ENCODE results near the gene DNAAF1.

The DNAAF1 gene

DNA sequence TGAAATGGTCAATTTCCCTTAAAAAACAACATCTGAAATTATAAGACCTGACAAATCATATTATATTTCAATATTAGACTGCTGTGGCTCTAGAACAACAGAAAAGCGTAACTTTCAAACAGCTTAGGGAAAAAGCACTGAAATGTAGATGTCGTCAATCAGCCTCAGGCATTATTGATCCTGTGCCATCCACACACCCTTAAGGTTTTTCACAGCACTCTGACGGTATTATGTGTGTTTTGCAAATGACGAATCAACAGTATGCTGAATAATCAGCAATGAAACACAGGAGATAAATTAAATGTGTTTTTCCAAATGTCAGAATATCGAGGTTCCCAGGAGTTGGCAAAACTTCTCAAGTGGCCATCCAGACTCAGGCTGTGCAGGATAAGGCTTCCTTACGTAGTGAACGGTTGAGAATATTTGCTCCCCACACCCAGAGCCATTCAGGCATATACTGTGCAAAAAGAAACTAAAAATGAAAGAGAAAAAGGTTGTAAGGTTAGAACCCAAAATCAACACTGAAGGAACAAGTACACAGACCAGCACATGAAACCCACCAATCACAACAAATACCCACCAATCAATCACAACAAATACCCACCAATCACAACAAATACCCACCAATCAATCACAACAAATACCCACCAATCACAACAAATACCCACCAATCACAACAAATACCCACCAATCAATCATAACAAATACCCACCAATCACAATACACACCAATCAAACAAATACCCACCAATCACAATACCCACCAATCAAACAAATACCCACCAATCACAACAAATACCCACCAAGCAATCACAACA is 20.6 kb upstream of the DNAAF1 start:
- no peak overlapping the region for H3K14ac ChIP-seq (ENCODE audit: low read length in 2 of 2)
- no peak overlapping the region for H3K18ac ChIP-seq (ENCODE audit: low read depth in 1 of 2, low read length in 2 of 2)
- H2AFZ ChIP-seq (ENCODE audit: low read depth, low read length): no peak overlapping the region
- H2BK5ac ChIP-seq (ENCODE audit: low read depth, low read length, poor library complexity, severe bottlenecking): no peak overlapping the region
- H3K9ac ChIP-seq (ENCODE audit: low read length): no peak overlapping the region
- no peak overlapping the region for H3K4me2 ChIP-seq (ENCODE audit: low read length, poor library complexity, severe bottlenecking)
- H3K4me1 ChIP-seq (ENCODE audit: control insufficient read depth, insufficient read depth, low read depth, low read length): no peaks in the 10 kb centered on the region
- H3K27ac ChIP-seq (ENCODE audit: low read length, poor library complexity, severe bottlenecking): no peak overlapping the region
- peaks cover 22 to 63% of the 10 kb centered on the region in 2 experiments for H3K36me3 ChIP-seq (ENCODE audit: control insufficient read depth in 1 of 2, insufficient read depth in 2 of 2, low read depth in 1 of 2, low read length in 2 of 2)
- DNase-seq: no peak
- H3K79me1 ChIP-seq (replicated peaks; ENCODE audit: low read length, poor library complexity, severe bottlenecking): peaks cover 6% of the 10 kb centered on the region
- no peak overlapping the region for H4K91ac ChIP-seq (ENCODE audit: low read length)
- WGBS: 95% methylated on average over 5 of the region's 7 CpGs
- H2BK120ac ChIP-seq (ENCODE audit: low read depth, low read length): no peak overlapping the region
- no peak overlapping the region for H3K4me3 ChIP-seq (ENCODE audit: insufficient read depth in 1 of 2, low read depth in 1 of 2, low read length in 2 of 2)
- no peak overlapping the region for H3K4ac ChIP-seq (ENCODE audit: low read depth in 1 of 2, low read length in 2 of 2)
- H2BK12ac ChIP-seq (ENCODE audit: low read length in 2 of 2): no peak overlapping the region
- H2BK15ac ChIP-seq (ENCODE audit: low read depth, poor library complexity, severe bottlenecking): no peak overlapping the region
- no peaks in the 10 kb centered on the region for H3K9me3 ChIP-seq (ENCODE audit: control insufficient read depth, low read length)
- H3K23ac ChIP-seq (ENCODE audit: low read length in 2 of 2): no peak overlapping the region
- H4K8ac ChIP-seq (ENCODE audit: low read length): no peak overlapping the region
- H2AK5ac ChIP-seq (ENCODE audit: low read length, severe bottlenecking): no peak overlapping the region
- no peaks in the 10 kb centered on the region for H3K27me3 ChIP-seq (ENCODE audit: control insufficient read depth in 1 of 2, insufficient read depth in 1 of 2, low read length in 2 of 2)

DNA sequence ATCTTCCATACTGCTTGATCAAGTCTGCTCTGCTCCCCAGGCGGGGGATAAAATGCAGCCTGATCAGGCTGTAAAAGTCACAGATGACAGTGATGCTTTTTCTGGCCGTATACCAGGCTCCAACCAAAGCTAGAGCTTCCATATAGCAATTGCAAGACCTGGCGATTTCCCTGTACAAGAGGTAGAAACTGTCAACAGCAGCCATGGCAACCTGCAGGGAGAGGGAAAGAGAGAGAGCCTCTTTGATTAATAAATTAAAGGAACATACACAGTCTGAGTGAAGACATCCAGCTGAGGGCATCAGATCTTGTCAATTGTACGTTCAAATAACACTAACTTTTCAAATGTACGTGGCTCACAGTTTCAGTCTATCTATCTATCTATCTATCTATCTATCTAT is 14.0 kb upstream of the DNAAF1 start:
- Histone ChIP-seq H3K4me1 (ENCODE audit: control insufficient read depth, insufficient read depth, low read depth, low read length) (peaks cover 8% of the 10 kb centered on the region), H2AK5ac (ENCODE audit: low read length, severe bottlenecking) (no peak overlapping the region), H3K27me3 (ENCODE audit: control insufficient read depth in 1 of 2, insufficient read depth in 1 of 2, low read length in 2 of 2) (no peaks in the 10 kb centered on the region), H3K4ac (ENCODE audit: low read depth in 1 of 2, low read length in 2 of 2) (no peak overlapping the region), H2BK5ac (ENCODE audit: low read depth, low read length, poor library complexity, severe bottlenecking) (no peak overlapping the region), H2AFZ (ENCODE audit: low read depth, low read length) (no peak overlapping the region), H4K91ac (ENCODE audit: low read length) (no peak overlapping the region), H3K4me3 (ENCODE audit: insufficient read depth in 1 of 2, low read depth in 1 of 2, low read length in 2 of 2) (no peak overlapping the region), H3K36me3 (ENCODE audit: control insufficient read depth in 1 of 2, insufficient read depth in 2 of 2, low read depth in 1 of 2, low read length in 2 of 2) (peaks cover 11 to 42% of the 10 kb centered on the region in 2 experiments), H2BK15ac (ENCODE audit: low read depth, poor library complexity, severe bottlenecking) (no peak overlapping the region), H4K8ac (ENCODE audit: low read length) (no peak overlapping the region), H3K18ac (ENCODE audit: low read depth in 1 of 2, low read length in 2 of 2) (no peak overlapping the region), H3K14ac (ENCODE audit: low read length in 2 of 2) (no peak overlapping the region), H3K9ac (ENCODE audit: low read length) (no peak overlapping the region), H3K27ac (ENCODE audit: low read length, poor library complexity, severe bottlenecking) (no peak overlapping the region), H2BK120ac (ENCODE audit: low read depth, low read length) (no peak overlapping the region), H3K9me3 (ENCODE audit: control insufficient read depth, low read length) (no peaks in the 10 kb centered on the region), H2BK12ac (ENCODE audit: low read length in 2 of 2) (no peak overlapping the region), H3K4me2 (ENCODE audit: low read length, poor library complexity, severe bottlenecking) (no peak overlapping the region), H3K79me1 (replicated peaks; ENCODE audit: low read length, poor library complexity, severe bottlenecking) (peaks cover 28% of the 10 kb centered on the region), H3K23ac (ENCODE audit: low read length in 2 of 2) (no peak overlapping the region)
- WGBS: 89% methylated on average over 5 of the region's 5 CpGs
- DNase-seq: no peak

DNA sequence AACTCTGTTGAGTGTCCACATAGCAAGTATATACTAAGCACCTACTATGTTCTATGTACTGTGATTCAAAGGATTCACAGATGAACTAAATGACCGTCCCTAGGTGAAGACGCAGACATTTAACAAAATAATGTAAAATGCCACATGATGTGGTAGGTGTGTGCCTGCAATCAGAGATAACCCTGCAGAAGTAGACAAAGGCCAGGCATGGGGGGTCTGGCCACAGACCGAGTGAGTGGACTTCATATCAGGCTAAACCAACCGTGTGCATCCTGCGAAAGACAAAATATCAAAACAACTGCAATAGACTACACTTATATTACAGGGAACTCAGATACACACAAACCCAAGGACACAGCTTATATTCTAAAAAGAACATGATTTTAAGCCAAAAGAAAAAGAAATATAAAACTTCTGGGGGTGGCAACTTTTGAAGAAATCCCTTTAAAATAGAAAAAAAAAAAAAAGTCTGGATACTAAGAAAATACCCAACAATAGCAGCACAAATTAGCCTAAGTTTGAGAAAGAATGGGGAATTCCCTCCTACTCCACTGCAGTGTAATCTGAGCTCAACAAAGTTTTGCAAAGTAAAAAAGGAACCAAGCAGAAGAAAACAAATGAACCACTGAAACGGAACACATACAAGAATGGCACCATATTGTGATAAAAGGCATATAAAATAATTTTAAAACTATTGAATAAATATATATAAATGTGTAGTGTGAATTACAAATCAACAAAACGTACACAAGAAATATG is 12.4 kb upstream of the DNAAF1 start:
- H2BK5ac ChIP-seq (ENCODE audit: low read depth, low read length, poor library complexity, severe bottlenecking): no peak overlapping the region
- H3K4ac ChIP-seq (ENCODE audit: low read depth in 1 of 2, low read length in 2 of 2): no peak overlapping the region
- H3K27ac ChIP-seq (ENCODE audit: low read length, poor library complexity, severe bottlenecking): no peak overlapping the region
- H2BK15ac ChIP-seq (ENCODE audit: low read depth, poor library complexity, severe bottlenecking): no peak overlapping the region
- 87% methylated on average over 6 of the region's 7 CpGs for WGBS
- H3K9me3 ChIP-seq (ENCODE audit: control insufficient read depth, low read length): no peaks in the 10 kb centered on the region
- H3K14ac ChIP-seq (ENCODE audit: low read length in 2 of 2): no peak overlapping the region
- no peak overlapping the region for H3K18ac ChIP-seq (ENCODE audit: low read depth in 1 of 2, low read length in 2 of 2)
- H3K4me1 ChIP-seq (ENCODE audit: control insufficient read depth, insufficient read depth, low read depth, low read length): peaks cover 14% of the 10 kb centered on the region
- no peak overlapping the region for H3K4me3 ChIP-seq (ENCODE audit: insufficient read depth in 1 of 2, low read depth in 1 of 2, low read length in 2 of 2)
- H3K27me3 ChIP-seq (ENCODE audit: control insufficient read depth in 1 of 2, insufficient read depth in 1 of 2, low read length in 2 of 2): no peaks in the 10 kb centered on the region
- H4K91ac ChIP-seq (ENCODE audit: low read length): no peak overlapping the region
- no peak for DNase-seq
- no peak overlapping the region for H4K8ac ChIP-seq (ENCODE audit: low read length)
- H3K9ac ChIP-seq (ENCODE audit: low read length): no peak overlapping the region
- peaks cover 35% of the 10 kb centered on the region for H3K79me1 ChIP-seq (replicated peaks; ENCODE audit: low read length, poor library complexity, severe bottlenecking)
- peak overlapping the region; percentile 40 for H3K4me2 ChIP-seq (ENCODE audit: low read length, poor library complexity, severe bottlenecking)
- no peak overlapping the region for H2BK120ac ChIP-seq (ENCODE audit: low read depth, low read length)
- H3K36me3 ChIP-seq (ENCODE audit: control insufficient read depth in 1 of 2, insufficient read depth in 2 of 2, low read depth in 1 of 2, low read length in 2 of 2): peaks cover 9 to 29% of the 10 kb centered on the region in 2 experiments
- H3K23ac ChIP-seq (ENCODE audit: low read length in 2 of 2): peak overlapping the region in 1 of 2 experiments; percentile 53
- H2AK5ac ChIP-seq (ENCODE audit: low read length, severe bottlenecking): no peak overlapping the region
- no peak overlapping the region for H2BK12ac ChIP-seq (ENCODE audit: low read length in 2 of 2)
- H2AFZ ChIP-seq (ENCODE audit: low read depth, low read length): no peak overlapping the region

DNA sequence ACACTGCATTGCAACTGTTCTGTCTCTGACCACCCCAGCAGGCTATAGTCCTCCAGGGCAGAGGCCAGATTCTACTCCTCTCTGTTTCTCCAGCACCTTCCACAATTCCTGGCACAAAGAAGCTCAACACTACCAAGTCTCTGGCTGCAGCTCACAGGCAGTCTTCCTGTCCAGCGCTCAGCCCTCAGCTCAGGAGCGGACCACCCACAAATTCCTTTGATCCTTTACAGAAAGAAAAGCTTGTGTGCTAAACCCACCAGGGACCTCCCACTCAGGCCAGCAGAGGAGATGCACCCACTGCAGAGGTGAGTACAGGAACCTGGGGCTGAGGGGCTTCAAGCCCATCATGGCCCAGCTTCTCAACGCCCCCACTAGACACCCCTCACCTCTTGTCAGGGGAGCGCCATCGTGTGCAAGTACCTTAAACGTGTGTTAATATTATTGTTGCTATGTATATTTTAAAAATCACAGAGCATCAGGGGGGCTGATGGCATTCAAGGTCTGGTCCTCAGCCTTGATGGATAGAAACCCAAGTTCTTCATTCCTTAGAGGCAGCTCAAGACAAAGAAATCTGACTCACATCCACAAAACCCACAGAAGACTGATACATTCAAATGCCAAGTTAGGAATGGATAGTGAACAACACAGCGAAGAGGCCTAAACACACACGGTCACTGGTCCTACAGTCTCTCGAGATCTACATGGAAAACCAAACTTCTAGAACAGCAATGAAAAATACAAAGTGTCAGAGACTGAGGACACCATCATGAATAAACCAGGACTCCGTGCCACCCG is 8.6 kb upstream of the DNAAF1 start:
- Histone ChIP-seq H2BK15ac (ENCODE audit: low read depth, poor library complexity, severe bottlenecking) (no peak overlapping the region), H3K23ac (ENCODE audit: low read length in 2 of 2) (no peak overlapping the region)
- 96% methylated on average over 8 of the region's 11 CpGs for WGBS

More for the DNA sequence above, 8.6 kb upstream of the DNAAF1 start:
- H3K9me3 ChIP-seq (ENCODE audit: control insufficient read depth, low read length): no peaks in the 10 kb centered on the region
- H3K36me3 ChIP-seq (ENCODE audit: control insufficient read depth in 1 of 2, insufficient read depth in 2 of 2, low read depth in 1 of 2, low read length in 2 of 2): no peaks in the 10 kb centered on the region
- H3K27ac ChIP-seq (ENCODE audit: low read length, poor library complexity, severe bottlenecking): no peak overlapping the region
- no peak overlapping the region for H3K4ac ChIP-seq (ENCODE audit: low read depth in 1 of 2, low read length in 2 of 2)
- peaks cover 19% of the 10 kb centered on the region for H3K4me1 ChIP-seq (ENCODE audit: control insufficient read depth, insufficient read depth, low read depth, low read length)
- no peak overlapping the region for H3K4me2 ChIP-seq (ENCODE audit: low read length, poor library complexity, severe bottlenecking)
- H2BK120ac ChIP-seq (ENCODE audit: low read depth, low read length): no peak overlapping the region
- no peak overlapping the region for H2AFZ ChIP-seq (ENCODE audit: low read depth, low read length)
- H4K91ac ChIP-seq (ENCODE audit: low read length): no peak overlapping the region
- H2AK5ac ChIP-seq (ENCODE audit: low read length, severe bottlenecking): no peak overlapping the region
- H3K4me3 ChIP-seq (ENCODE audit: insufficient read depth in 1 of 2, low read depth in 1 of 2, low read length in 2 of 2): no peak overlapping the region
- no peaks in the 10 kb centered on the region for H3K27me3 ChIP-seq (ENCODE audit: control insufficient read depth in 1 of 2, insufficient read depth in 1 of 2, low read length in 2 of 2)
- H2BK12ac ChIP-seq (ENCODE audit: low read length in 2 of 2): no peak overlapping the region
- DNase-seq: no peak
- no peak overlapping the region for H4K8ac ChIP-seq (ENCODE audit: low read length)
- no peak overlapping the region for H3K18ac ChIP-seq (ENCODE audit: low read depth in 1 of 2, low read length in 2 of 2)
- no peak overlapping the region for H2BK5ac ChIP-seq (ENCODE audit: low read depth, low read length, poor library complexity, severe bottlenecking)
- H3K9ac ChIP-seq (ENCODE audit: low read length): no peak overlapping the region
- H3K14ac ChIP-seq (ENCODE audit: low read length in 2 of 2): no peak overlapping the region
- peaks cover 46% of the 10 kb centered on the region for H3K79me1 ChIP-seq (replicated peaks; ENCODE audit: low read length, poor library complexity, severe bottlenecking)

Data from mesenchymal stem cell (in vitro differentiated cells and primary cell).